ENCODE results near the gene RAX2.

Gene RAX2

GRCh38 chr19:3801412-3802096 is 29.5 kb upstream of the RAX2 start:
- no peak for DNase-seq (ENCODE audit: low spot score)

GRCh38 chr19:3800996-3801395 is 29.0 kb upstream of the RAX2 start:
- DNase-seq (ENCODE audit: low spot score): no peak

DNA sequence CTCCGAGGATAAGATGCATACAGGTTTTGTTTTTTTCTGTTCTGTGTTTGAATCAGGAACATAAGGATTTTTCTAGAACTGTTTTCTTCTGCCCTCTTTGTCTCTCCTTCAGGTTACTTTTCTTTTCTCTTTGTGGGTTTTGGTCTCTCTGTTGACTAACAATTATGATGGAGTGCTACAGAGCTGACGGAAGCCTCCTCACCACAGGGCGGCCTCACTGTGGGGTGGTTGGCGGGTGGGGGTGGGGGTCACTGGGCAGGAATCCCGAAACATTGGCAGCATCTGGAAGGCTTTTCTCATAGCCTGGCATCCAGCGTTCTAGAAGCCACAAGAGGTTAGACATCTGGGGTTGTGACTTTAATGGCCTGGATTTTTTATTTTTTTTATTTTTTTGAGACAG is 26.1 kb upstream of the RAX2 start:
- no peak for DNase-seq (ENCODE audit: low spot score)

- DNase-seq (ENCODE audit: low spot score): no peak
These were observed 24.3 kb upstream of the RAX2 start for GRCh38 chr19:3796358-3796757.

GRCh38 chr19:3793799-3794198 is 21.8 kb upstream of the RAX2 start:
- DNase-seq (ENCODE audit: low spot score): no peak

GRCh38 chr19:3792114-3792513 is 20.1 kb upstream of the RAX2 start:
- DNase-seq (ENCODE audit: low spot score): no peak

DNA sequence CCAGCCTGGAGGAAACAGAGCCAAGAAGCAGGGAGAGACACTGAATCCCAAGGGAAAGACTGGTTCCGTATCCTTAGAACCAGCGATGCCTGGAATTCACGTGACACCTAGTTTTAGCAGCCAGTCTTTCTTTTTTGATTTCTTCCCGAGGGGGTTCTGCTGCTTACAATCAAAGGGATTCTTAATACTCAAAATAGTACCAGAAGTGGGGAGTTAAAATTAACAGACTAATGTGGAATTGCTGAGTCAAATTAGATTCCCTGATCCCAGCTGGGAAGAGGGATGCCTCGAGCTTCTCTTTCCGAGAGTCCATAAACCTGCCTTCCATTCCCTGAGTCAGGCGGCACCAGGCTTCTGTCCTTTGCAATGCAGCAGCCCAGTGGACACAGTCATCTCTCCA is 18.9 kb upstream of the RAX2 start:
- no peak for DNase-seq (ENCODE audit: low spot score)

GRCh38 chr19:3790209-3790734 is 18.2 kb upstream of the RAX2 start:
- no peak for DNase-seq (ENCODE audit: low spot score)

DNA sequence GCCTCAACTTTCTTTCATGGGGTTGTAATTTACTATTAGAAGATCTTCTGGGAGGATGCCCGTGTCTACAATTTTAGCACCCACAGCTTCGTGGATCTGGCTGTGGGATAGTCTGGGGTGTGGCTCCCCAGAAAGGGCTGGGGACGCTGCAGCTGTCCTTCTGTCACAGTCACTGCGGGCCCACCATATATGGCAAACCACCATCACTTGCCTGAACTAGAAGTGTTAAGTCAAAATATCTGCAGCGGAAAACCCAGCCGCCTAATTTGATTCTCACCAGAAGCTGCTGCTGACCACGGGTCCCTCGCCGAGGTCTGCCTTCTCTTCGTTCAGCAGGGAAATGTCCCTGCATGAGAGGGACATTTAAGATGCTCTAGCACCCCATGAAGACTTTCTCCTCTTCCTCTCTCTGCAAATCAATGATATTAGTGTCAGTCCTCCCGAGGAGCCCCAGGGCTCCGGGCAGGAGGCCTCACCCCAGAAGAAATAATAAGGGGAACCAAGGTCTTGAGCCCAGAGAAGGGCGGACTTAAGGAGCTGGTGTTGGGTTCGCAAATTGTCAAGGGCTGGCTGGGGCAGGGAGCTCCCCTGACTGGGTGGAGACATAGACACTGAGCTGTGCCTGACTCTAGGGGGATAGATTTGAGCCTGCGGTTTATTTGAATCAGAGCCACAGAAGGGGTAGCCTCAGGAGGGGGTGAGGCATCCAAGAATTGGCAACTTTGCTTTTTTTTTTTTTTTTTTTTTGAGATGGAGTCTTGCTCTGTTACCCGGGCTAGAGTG is 17.2 kb upstream of the RAX2 start:
- DNase-seq (ENCODE audit: low spot score): no peak

GRCh38 chr19:3785938-3786824 is 14.2 kb upstream of the RAX2 start, which contains the start of gene MATK:
Gene MATK, minus strand, starts transcription at chr19:3786381. Its CDS starts 1,246 bp downstream, at chr19:3785135.
- DNase-seq (ENCODE audit: low spot score): no peak

GRCh38 chr19:3785451-3785937 is 13.5 kb upstream of the RAX2 start:
- DNase-seq (ENCODE audit: low spot score): no peak

DNA sequence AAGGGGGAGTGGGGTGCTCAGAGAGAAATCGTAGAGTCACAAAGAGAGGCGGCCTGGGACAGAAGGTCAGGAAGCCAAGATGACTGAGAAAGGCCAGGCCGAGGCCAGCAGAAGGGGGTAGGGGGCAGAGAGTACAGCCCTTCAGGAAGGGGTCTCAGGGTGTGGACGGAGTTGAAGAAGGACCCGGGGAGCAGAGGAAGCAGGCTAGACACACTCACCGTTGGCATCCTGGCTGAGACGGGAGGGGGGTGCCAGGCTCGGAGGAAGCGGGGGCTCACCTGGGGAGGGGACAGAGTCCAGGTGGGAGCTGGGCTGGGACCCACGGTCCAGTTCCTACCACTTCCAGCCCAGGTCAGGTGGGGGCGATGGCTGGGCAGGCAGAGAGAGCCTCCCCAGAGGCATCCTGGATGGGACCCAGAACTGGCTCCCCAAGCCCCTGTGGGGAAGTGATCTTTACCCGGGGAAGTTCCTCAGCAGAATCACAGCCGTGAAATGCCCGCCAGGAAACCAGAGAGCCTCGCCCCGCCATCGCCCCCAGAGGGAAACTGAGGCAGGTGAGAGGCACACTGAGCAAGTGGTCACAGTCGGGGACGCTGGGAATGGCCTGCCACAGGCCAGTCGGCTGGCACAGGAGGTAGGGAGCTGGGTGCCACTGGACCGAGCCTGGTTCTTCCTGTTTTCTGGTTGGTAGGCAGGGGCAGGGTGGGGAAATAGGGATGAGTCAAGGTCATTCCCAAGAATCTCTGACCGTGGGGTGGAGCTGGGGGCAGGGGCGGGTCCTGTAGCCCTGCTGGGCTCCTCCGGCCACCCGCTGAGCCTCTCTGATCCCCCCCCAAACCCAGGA is 12.8 kb upstream of the RAX2 start:
- DNase-seq (ENCODE audit: low spot score): no peak

GRCh38 chr19:3783660-3784584 is 11.9 kb upstream of the RAX2 start:
- peak; percentile 73 for DNase-seq (ENCODE audit: low spot score)

DNA sequence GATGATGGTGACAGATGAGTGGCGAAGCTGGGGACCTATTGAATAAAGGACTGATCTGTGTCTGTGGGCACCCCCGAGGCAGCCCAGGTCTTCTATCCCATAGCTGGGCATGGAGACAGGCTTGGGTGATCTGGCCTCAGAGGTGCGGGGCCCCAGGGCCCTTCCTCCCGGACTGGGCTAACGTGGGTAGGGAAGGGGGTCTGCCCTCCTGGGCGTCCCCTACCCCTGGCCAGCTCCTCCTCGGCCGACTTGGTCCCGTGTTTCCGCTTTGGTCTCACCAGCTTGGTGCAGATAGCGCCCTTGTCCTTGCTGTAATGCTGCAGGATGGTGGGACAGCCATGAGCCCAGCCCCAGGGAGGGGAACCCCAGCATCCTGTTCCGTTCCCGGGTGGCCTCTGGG is 10.9 kb upstream of the RAX2 start:
- no peak for DNase-seq (ENCODE audit: low spot score)

DNA sequence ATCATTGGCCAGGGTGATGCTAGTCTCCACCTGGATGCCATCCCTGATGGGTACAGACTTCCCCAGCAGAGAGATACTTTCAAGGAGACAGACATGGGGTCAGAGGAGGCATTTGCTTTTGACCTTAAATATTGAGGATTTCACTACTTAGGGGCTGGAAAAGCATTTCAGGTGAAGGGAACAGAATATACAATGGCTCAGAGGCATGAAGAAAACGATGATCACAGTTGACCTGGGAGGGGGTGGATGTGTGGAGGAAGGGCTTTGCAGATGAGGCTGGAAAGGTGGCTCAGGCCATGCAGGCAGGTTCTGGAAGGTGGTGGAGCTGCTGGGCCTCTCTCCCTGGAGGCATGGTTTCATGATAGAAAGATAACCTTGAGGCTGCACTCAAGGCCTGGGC is 10.3 kb upstream of the RAX2 start:
- no peak for DNase-seq (ENCODE audit: low spot score)

DNA sequence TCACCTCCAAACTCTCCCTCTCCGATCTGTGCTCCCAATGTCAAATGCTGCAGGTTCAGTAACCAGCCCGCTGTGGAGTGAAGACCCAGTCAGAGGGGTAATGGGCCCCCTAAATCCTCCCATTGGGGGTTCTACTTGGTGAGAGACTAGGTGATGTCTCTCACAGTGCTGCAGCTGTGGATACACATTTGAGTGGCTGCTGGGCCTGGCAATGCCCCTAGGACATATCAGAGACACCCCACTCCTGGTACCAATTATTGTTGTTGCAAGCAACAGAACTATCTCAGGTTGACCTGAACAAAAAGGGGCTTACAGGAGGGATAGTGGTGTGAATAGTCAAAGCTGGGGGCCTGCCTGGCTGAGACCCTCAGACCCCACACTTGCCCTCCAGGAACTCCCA is 9.6 kb upstream of the RAX2 start:
- DNase-seq (ENCODE audit: low spot score): no peak

DNA sequence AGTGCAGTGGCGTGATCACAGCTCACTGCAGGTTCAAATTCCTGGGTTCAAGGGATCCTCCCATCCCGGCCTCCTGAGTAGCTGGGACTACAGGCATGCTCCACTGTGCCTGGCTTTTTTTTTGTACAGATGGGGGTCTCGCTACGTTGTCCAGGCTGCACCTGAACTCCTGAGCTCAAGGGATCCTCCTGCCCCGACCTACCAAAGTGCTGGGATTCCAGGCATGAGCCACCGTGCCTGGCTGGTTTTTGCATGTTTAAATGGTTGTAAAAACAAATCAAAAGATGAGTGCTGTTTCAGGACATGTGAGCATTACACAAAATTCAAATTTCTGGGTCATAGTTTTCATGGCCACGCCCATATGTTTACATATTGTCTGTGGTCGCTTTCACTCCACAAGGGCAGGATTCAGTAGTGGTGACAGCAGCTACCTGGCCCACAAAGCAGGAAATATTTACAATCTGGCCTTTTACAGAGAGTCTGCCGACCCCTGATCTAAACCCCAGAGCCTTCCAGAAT is 8.8 kb upstream of the RAX2 start:
- no peak for DNase-seq (ENCODE audit: low spot score)

DNA sequence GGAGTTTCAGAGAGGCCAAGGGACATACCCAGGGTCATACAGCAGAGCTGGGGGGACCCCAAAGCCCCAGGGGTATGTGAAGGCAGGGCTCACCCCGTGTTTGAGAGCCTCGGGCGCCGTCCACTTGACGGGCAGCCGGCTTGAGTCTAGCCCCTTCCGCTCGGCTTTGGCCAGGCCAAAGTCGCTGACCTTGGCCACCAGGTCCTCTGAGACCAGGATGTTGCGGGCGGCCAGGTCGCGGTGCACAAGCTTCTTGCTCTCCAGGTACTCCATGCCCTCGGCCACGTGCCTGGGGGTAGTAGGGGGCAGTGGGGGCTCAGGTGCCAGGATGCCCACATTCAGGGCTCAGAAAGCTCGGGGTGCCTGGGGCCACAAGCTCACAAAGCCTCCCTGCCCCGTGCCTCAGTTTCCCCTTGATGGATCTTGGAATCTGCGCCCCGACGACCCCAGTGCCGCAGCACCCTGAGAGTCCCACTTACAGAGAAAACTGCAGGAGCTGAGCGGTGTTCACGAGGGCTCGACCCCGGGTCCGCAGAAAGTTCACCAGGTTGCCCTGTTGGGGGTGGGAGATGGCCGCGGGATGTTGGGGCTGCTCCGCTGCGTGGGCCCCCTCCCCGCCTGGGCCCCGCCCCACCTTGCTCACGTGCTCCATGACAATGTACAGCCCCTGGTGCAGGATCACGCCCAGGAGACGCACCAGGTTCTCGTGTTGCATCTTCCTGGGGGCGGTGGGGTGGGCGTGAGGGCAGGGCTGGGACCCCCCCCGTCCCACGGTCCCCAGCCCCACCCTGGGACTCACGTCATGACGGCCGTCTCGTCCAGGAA is 7.1 kb upstream of the RAX2 start:
- DNase-seq (ENCODE audit: low spot score): no peak

Data from HuH-7 (cell line).